Vagina (tissue), 2 donors: ENCODE measurements around the gene LYZL2. TPM values are rescaled to one million over a fixed set of nuclear protein-coding genes. Genes with fewer than 3 reads are reported as not detected.

Source experiments
- DNase-seq, 2 donors: peaks; one replicate each; pipeline ENCODE4 v3.0.0-alpha.2; 2017; ENCODE audit errors: extremely low spot score in 2 of 2
- H3K27ac ChIP-seq: fragments of 200-600 bp; sonication (generic); one replicate; pipeline ENCODE4 v1.5.1; 2019
- H3K27me3 ChIP-seq: fragments of 200-600 bp; sonication (generic); one replicate; pipeline ENCODE4 v1.5.1; 2019
- H3K36me3 ChIP-seq, 2 donors: fragments of 200-600 bp; sonication (generic); one replicate each; pipeline ENCODE4 v1.5.1; 2017 to 2019
- H3K4me1 ChIP-seq: fragments of 200-600 bp; sonication (generic); one replicate; pipeline ENCODE4 v1.5.1; 2019
- H3K4me3 ChIP-seq, 2 donors: fragments of 200-600 bp; sonication (generic); 1 replicate in 1 of 2; 2 replicates in 1 of 2; pipeline ENCODE4 v1.5.1; 2016 to 2019
- H3K9me3 ChIP-seq: fragments of 200-600 bp; sonication (generic); one replicate; pipeline ENCODE4 v1.5.1; 2019
- POLR2A ChIP-seq, 2 donors: fragments of 450-650 bp; IDR thresholded peaks; one replicate each; pipeline ENCODE4 v1.6.1; 2017; ENCODE audit warnings: antibody characterized with exemption in 2 of 2, mild to moderate bottlenecking in 2 of 2, moderate library complexity in 2 of 2
- POLR2AphosphoS5 ChIP-seq, 2 donors: sonication (generic); formaldehyde crosslinking; IDR thresholded peaks; one replicate each; pipeline ENCODE4 v1.9.0; 2017; ENCODE audit warnings: antibody characterized with exemption in 2 of 2, mild to moderate bottlenecking in 2 of 2, low read depth in 1 of 2; ENCODE audit not compliant: insufficient read depth in 1 of 2
- intact Hi-C: fragments of 100-400 bp; cut with DNase I; formaldehyde crosslinking; loops from one replicate; pipeline ENCODE4 v1.15.1; 2023
- total RNA-seq: library from RNA; depleted of rRNA; stranded (reverse); fragments of >200 nt; gene quantifications from one replicate; pipeline ENCODE4 v1.2.3, GENCODE V29; 2016
- TF ChIP-seq, protein P1 (sequence below), 3 experiments: fragments of 450-650 bp in 2 of 3; fragments of 200-600 bp in 1 of 3; sonication (generic) in 1 of 3; IDR thresholded peaks; one replicate each; pipeline ENCODE4 v1.5.1; 2017 to 2019; ENCODE audit warnings: antibody characterized with exemption in 3 of 3, mild to moderate bottlenecking in 2 of 3, moderate library complexity in 2 of 3

The LYZL2 gene
- total RNA-seq, 1 donor from 2014 or later: not detected

DNA sequence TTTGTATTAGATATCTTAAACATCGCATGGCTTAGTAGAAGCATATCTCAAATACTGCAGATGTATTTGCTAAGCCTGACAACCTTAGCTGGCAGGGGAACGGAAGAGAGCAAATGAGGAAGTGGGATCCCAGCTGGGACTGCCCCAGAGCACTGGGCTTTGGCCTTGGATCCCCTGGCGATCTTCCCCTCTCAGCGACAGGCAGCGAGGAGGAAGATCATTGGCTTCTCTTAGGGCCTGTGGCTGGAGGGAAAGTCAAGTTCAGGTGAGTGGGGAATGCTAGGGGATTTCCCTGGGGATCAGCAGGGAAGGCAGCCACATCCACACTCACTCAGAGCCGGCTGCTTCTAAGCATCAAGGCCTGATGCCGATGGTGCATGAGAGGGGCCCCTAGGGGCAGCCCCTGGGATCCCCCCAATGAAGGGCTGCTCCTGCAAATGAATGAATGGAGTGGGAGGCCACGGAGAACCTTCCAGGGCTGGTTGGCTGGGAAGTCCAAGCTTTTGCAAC lies 42.0 kb downstream of the LYZL2 start:
- Histone ChIP-seq H3K27ac (no peak overlapping the region), H3K36me3 (no peaks in the 10 kb centered on the region), H3K27me3 (no peaks in the 10 kb centered on the region), H3K4me1 (peaks cover 5% of the 10 kb centered on the region), H3K9me3 (no peaks in the 10 kb centered on the region), H3K4me3 (no peak overlapping the region)
- TF ChIP-seq, protein P1, sequence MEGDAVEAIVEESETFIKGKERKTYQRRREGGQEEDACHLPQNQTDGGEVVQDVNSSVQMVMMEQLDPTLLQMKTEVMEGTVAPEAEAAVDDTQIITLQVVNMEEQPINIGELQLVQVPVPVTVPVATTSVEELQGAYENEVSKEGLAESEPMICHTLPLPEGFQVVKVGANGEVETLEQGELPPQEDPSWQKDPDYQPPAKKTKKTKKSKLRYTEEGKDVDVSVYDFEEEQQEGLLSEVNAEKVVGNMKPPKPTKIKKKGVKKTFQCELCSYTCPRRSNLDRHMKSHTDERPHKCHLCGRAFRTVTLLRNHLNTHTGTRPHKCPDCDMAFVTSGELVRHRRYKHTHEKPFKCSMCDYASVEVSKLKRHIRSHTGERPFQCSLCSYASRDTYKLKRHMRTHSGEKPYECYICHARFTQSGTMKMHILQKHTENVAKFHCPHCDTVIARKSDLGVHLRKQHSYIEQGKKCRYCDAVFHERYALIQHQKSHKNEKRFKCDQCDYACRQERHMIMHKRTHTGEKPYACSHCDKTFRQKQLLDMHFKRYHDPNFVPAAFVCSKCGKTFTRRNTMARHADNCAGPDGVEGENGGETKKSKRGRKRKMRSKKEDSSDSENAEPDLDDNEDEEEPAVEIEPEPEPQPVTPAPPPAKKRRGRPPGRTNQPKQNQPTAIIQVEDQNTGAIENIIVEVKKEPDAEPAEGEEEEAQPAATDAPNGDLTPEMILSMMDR (IDR thresholded peaks at IDR 0.05): no peak
- no peak for TF ChIP-seq POLR2AphosphoS5 (IDR thresholded peaks at IDR 0.05; ENCODE audit: insufficient read depth in 1 of 2, low read depth in 1 of 2)
- no peak for TF ChIP-seq POLR2A (IDR thresholded peaks at IDR 0.05)
- no peak for DNase-seq
- intact Hi-C loops: loop anchor here (5.0 kb wide), 2 partner anchors 40 to 195 kb away; no protein-coding TSS in a partner anchor

DNA sequence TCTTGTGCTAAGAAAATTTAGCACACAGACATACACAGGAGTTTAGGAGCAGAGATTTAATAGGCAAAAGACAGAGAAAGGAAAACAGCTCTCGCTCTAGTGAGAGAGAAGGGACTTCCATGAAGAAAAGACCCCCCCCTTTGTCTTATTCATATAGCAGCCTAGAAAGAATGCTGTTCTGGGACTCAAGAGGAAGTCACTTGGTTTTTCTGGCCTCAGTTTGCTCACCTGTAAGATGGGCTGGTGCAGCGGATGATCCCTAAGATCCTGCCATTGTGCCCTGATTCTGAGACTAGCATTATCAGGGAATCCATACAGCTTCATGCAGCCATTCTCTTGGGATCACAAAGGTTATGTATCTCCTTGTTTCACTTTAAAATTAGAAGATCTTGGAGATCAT lies 42.7 kb downstream of the LYZL2 start:
- Histone ChIP-seq H3K4me1 (peaks cover 5% of the 10 kb centered on the region), H3K36me3 (no peaks in the 10 kb centered on the region), H3K27ac (no peak overlapping the region), H3K9me3 (no peaks in the 10 kb centered on the region), H3K27me3 (no peaks in the 10 kb centered on the region), H3K4me3 (no peak overlapping the region)
- DNase-seq: no peak
- intact Hi-C loops: loop anchor here (5.0 kb wide), 2 partner anchors 40 to 195 kb away; no protein-coding TSS in a partner anchor
- TF ChIP-seq, protein P1 (IDR thresholded peaks at IDR 0.05): no peak
- TF ChIP-seq POLR2A (IDR thresholded peaks at IDR 0.05) (no peak), POLR2AphosphoS5 (IDR thresholded peaks at IDR 0.05; ENCODE audit: insufficient read depth in 1 of 2, low read depth in 1 of 2) (no peak)

DNA sequence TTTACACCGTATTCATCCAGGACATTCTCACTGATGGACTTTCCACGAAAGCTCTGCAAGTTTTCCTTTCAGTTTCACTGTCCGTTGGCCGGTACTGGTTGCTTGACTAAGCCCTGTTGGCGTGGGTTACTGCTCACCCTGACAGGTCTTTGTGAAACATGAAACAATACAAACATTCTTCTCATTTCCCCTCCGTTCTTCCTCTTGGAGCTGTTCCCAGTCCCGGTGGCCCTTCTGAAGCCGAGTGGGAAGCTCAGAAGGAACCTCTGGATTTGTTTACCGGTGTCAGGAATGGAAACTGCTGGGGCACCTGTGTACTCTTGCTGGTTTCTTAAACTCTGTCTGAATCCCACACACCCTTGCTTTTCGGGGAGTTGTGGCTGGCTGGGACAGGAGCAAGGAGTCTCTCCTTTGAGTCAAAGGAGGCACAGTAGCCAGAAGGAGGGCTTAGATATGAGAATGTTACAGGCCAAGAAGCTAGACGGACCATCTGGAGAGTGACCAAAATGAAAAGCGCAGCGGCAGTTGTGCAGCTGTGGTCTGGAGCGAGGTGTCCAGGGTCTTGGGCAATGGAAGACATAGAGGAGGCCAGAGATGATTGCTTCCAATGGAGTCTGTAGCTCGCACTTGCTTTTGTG lies 45.7 kb downstream of the LYZL2 start:
- DNase-seq: no peak
- H3K27ac ChIP-seq: peak overlapping the region; percentile 71
- no peaks in the 10 kb centered on the region for H3K36me3 ChIP-seq
- no peaks in the 10 kb centered on the region for H3K9me3 ChIP-seq
- H3K4me1 ChIP-seq: peaks cover 5% of the 10 kb centered on the region
- peak overlapping the region; percentile 29 to 35 for H3K4me3 ChIP-seq
- intact Hi-C loops: no loop called here
- H3K27me3 ChIP-seq: no peaks in the 10 kb centered on the region
- TF ChIP-seq, protein P1 (IDR thresholded peaks at IDR 0.05): no peak
- peak in 1 of 2 donors; percentile 43 for TF ChIP-seq POLR2AphosphoS5 (IDR thresholded peaks at IDR 0.05; ENCODE audit: insufficient read depth in 1 of 2, low read depth in 1 of 2)

DNA sequence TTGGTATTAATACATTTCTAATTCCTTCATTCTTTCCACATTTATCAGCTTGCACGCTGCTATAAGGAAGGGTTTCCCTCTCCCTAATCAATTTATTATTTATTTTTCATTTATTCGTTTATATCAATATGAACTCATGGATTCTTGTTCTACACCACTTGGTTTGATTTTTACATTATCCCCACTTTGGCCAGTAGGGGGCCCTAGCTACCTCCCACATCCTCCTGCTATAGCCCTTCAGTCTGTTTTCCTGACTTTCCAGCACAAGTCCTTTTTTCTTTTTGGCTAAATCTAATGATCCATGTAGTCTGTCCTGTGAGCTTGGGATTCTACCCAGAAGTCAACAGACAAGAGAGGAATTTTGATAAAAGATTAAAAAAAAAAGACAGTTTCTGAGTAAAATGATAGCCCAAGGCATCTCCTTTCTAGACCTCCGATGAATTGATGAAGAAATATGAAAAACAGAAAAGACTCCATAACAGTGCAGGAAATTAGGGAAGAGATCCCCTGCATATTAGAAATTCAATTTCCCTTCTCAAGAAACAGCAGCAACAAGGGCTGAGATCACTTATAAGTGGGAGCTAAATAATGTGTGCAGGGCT lies 47.7 kb downstream of the LYZL2 start:
- intact Hi-C loops: no loop called here
- TF ChIP-seq POLR2AphosphoS5 (IDR thresholded peaks at IDR 0.05; ENCODE audit: insufficient read depth in 1 of 2, low read depth in 1 of 2) (no peak), POLR2A (IDR thresholded peaks at IDR 0.05) (no peak)
- TF ChIP-seq, protein P1 (IDR thresholded peaks at IDR 0.05): peak in 2 of 3 experiments; percentile 39 to 43
- Histone ChIP-seq H3K9me3 (no peaks in the 10 kb centered on the region), H3K4me1 (peaks cover 5% of the 10 kb centered on the region), H3K36me3 (no peaks in the 10 kb centered on the region), H3K4me3 (no peak overlapping the region), H3K27me3 (no peaks in the 10 kb centered on the region), H3K27ac (no peak overlapping the region)
- no peak for DNase-seq

DNA sequence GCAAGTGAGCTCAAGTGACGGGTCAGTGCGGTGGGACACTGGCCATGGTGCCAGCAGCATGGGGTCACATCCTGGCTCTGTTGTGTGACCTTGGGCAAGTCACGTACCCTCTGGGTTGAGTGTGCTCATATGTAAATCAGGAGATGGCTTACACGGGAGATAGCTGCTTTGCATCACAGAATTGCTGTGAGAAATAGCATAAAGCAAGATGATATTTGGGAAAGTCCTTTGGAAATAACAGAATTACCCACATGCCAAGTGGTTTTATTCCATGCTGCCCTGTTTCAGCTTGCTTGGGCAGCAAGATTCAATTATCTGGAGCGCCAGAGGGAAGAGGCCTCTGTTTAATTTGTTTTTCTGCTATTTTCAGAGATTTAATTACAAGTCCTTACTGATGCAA lies 48.9 kb downstream of the LYZL2 start:
- peaks cover 5% of the 10 kb centered on the region for H3K4me1 ChIP-seq
- DNase-seq: no peak
- intact Hi-C loops: no loop called here
- no peaks in the 10 kb centered on the region for H3K27me3 ChIP-seq
- TF ChIP-seq, protein P1 (IDR thresholded peaks at IDR 0.05): no peak
- no peak for TF ChIP-seq POLR2A (IDR thresholded peaks at IDR 0.05)
- TF ChIP-seq POLR2AphosphoS5 (IDR thresholded peaks at IDR 0.05; ENCODE audit: insufficient read depth in 1 of 2, low read depth in 1 of 2): no peak
- no peaks in the 10 kb centered on the region for H3K9me3 ChIP-seq
- no peaks in the 10 kb centered on the region for H3K36me3 ChIP-seq
- no peak overlapping the region for H3K27ac ChIP-seq
- H3K4me3 ChIP-seq: no peak overlapping the region
